Cardiac muscle cell (in vitro differentiated cells and primary cell): ENCODE measurements around the gene NOL4L. TPM values are rescaled to one million over a fixed set of nuclear protein-coding genes. Genes with fewer than 3 reads are reported as not detected.

ENCODE experiments used
- DNase-seq, 2 donors: peaks; one replicate each; pipeline versions ENCODE4 v3.0.0 to v3.0.0-alpha.2; 2010 to 2017; ENCODE audit warnings: low read depth in 1 of 2, low spot score in 1 of 2
- H3K27ac ChIP-seq: fragments of 200-600 bp; sonication (generic); 2 replicates; pipeline ENCODE4 v1.5.1; 2016
- H3K27me3 ChIP-seq: fragments of 200-600 bp; sonication (generic); 2 replicates; pipeline ENCODE4 v1.6.0; 2016; ENCODE audit warnings: control low read depth
- H3K36me3 ChIP-seq: fragments of 200-600 bp; sonication (generic); 2 replicates; pipeline ENCODE4 v1.5.1; 2016; ENCODE audit warnings: control low read depth
- H3K4me1 ChIP-seq: fragments of 200-600 bp; sonication (generic); 2 replicates; pipeline ENCODE4 v1.8.1; 2017; ENCODE audit warnings: low read depth, mild to moderate bottlenecking, mixed run types
- H3K4me3 ChIP-seq: fragments of 200-600 bp; sonication (generic); 2 replicates; pipeline ENCODE4 v1.5.1; 2016; ENCODE audit warnings: mild to moderate bottlenecking
- H3K9me3 ChIP-seq: fragments of 200-600 bp; sonication (generic); 2 replicates; pipeline ENCODE4 v1.5.1; 2017; ENCODE audit warnings: low read depth, mild to moderate bottlenecking, control low read depth
- CTCF ChIP-seq: IDR thresholded peaks from 2 replicates; pipeline ENCODE4 v1.5.1; 2012; ENCODE audit warnings: low read depth, mild to moderate bottlenecking, low read length
- polyA plus RNA-seq: library from polyadenylated mRNA; unstranded; fragments of >200 nt; fragmentation: Nextera tagmentation; extraction: Ambion mirVana; gene quantifications from 2 replicates; pipeline ENCODE4 v1.2.1, GENCODE V29; 2016
- total RNA-seq: library from RNA; depleted of rRNA; stranded (reverse); fragments of >200 nt; gene quantifications from 2 replicates; pipeline ENCODE4 v1.2.3, GENCODE V29; 2016

NOL4L gene
- total and polyA plus RNA-seq, 2 experiments from 2014 or later, result 29.9 to 42.9 TPM

- Histone ChIP-seq H3K9me3 (no peaks in the 10 kb centered on the region), H3K27me3 (no peaks in the 10 kb centered on the region), H3K4me1 (peaks cover 23% of the 10 kb centered on the region), H3K27ac (peak overlapping the region; percentile 89), H3K36me3 (peaks cover 61% of the 10 kb centered on the region), H3K4me3 (no peak overlapping the region)
- no peak for DNase-seq
- no peak for TF ChIP-seq CTCF
Observed at GRCh38 chr20:32431457-32431856, 153.7 kb downstream of the NOL4L start.

- no peak for DNase-seq
- Histone ChIP-seq H3K36me3 (peaks cover 45% of the 10 kb centered on the region), H3K9me3 (no peaks in the 10 kb centered on the region), H3K4me3 (no peak overlapping the region), H3K27me3 (no peaks in the 10 kb centered on the region), H3K27ac (peak overlapping the region; percentile 71), H3K4me1 (peaks cover 23% of the 10 kb centered on the region)
- no peak for TF ChIP-seq CTCF
Observed at GRCh38 chr20:32429745-32430360, 155.3 kb downstream of the NOL4L start.

GRCh38 chr20:32429343-32429742 is 155.8 kb downstream of the NOL4L start:
- peaks cover 40% of the 10 kb centered on the region for H3K36me3 ChIP-seq
- DNase-seq, result no peak
- no peak for TF ChIP-seq CTCF

GRCh38 chr20:32427996-32428395 is 157.1 kb downstream of the NOL4L start:
- H3K4me1 ChIP-seq, result peaks cover 16% of the 10 kb centered on the region
- H3K4me3 ChIP-seq, result no peak overlapping the region
- H3K27me3 ChIP-seq, result no peaks in the 10 kb centered on the region
- H3K36me3 ChIP-seq, result peaks cover 36% of the 10 kb centered on the region
- H3K9me3 ChIP-seq, result no peaks in the 10 kb centered on the region
- peak overlapping the region; percentile 37 for H3K27ac ChIP-seq
- DNase-seq, result no peak
- TF ChIP-seq CTCF, result no peak

More at GRCh38 chr20:32429343-32429742, 155.8 kb downstream of the NOL4L start:
- Histone ChIP-seq H3K27ac (peak overlapping the region; percentile 71), H3K4me3 (no peak overlapping the region), H3K9me3 (no peaks in the 10 kb centered on the region), H3K4me1 (peaks cover 23% of the 10 kb centered on the region), H3K27me3 (no peaks in the 10 kb centered on the region)

- TF ChIP-seq CTCF, result no peak
- Histone ChIP-seq H3K4me1 (no peaks in the 10 kb centered on the region), H3K36me3 (no peaks in the 10 kb centered on the region), H3K27me3 (no peaks in the 10 kb centered on the region), H3K27ac (no peak overlapping the region), H3K9me3 (no peaks in the 10 kb centered on the region), H3K4me3 (no peak overlapping the region)
- DNase-seq, result no peak
Observed at GRCh38 chr20:32421290-32421689, 163.8 kb downstream of the NOL4L start.
